Liver (tissue), 9 donors: ENCODE results near the gene LGALS12. TPM values are rescaled to one million over a fixed set of nuclear protein-coding genes. Genes with fewer than 3 reads are reported as not detected.

ENCODE experiments used
- DNase-seq: peaks from one replicate; pipeline ENCODE4 v3.0.0-alpha.2; 2017; ENCODE audit warnings: low spot score
- H3K27ac ChIP-seq, 2 donors: one replicate each; pipeline ENCODE4 v1.7.0; 2013; ENCODE audit warnings: inconsistent platforms in 2 of 2, low read length in 2 of 2, control low read depth in 1 of 2, low read depth in 1 of 2, mild to moderate bottlenecking in 1 of 2
- H3K27me3 ChIP-seq, 4 donors: one replicate each; pipeline versions ENCODE4 v1.6.1 to v1.7.0; 2013; ENCODE audit warnings: low read length in 3 of 4, inconsistent platforms in 1 of 4, mild to moderate bottlenecking in 1 of 4, moderate library complexity in 1 of 4; ENCODE audit not compliant: control insufficient read depth in 4 of 4, insufficient read depth in 4 of 4
- H3K36me3 ChIP-seq, 4 donors: one replicate each; pipeline versions ENCODE4 v1.6.1 to v1.7.0; 2013; ENCODE audit warnings: low read length in 3 of 4, mild to moderate bottlenecking in 3 of 4, low read depth in 1 of 4, moderate library complexity in 1 of 4; ENCODE audit not compliant: control insufficient read depth in 4 of 4, insufficient read depth in 3 of 4
- H3K4me1 ChIP-seq, 4 donors: one replicate each; pipeline versions ENCODE4 v1.6.1 to v1.7.0; 2013; ENCODE audit warnings: low read length in 3 of 4, mild to moderate bottlenecking in 3 of 4, moderate library complexity in 1 of 4; ENCODE audit not compliant: control insufficient read depth in 4 of 4, insufficient read depth in 4 of 4
- H3K4me3 ChIP-seq, 3 donors: one replicate each; pipeline versions ENCODE4 v1.6.1 to v1.7.0; 2013; ENCODE audit warnings: low read length in 3 of 3, control low read depth in 1 of 3, low read depth in 1 of 3, mild to moderate bottlenecking in 1 of 3
- H3K9ac ChIP-seq, 2 donors: one replicate each; pipeline ENCODE4 v1.7.0; 2013; ENCODE audit warnings: low read length in 2 of 2, mild to moderate bottlenecking in 2 of 2, moderate library complexity in 2 of 2, control low read depth in 1 of 2, low read depth in 1 of 2
- H3K9me3 ChIP-seq, 4 donors: one replicate each; pipeline versions ENCODE4 v1.6.1 to v1.7.0; 2013; ENCODE audit warnings: low read length in 3 of 4; ENCODE audit not compliant: control insufficient read depth in 4 of 4
- ATF3 ChIP-seq: IDR thresholded peaks from 2 replicates; pipeline ENCODE4 v1.6.1; 2016; ENCODE audit warnings: antibody characterized with exemption
- EGR1 ChIP-seq, 2 donors: IDR thresholded peaks; 2 replicates each; pipeline ENCODE4 v1.6.1; 2016 to 2018; ENCODE audit warnings: antibody characterized with exemption in 2 of 2, low read depth in 2 of 2
- FOXA1 ChIP-seq: IDR thresholded peaks from 2 replicates; pipeline ENCODE4 v1.6.1; 2016; ENCODE audit warnings: antibody characterized with exemption
- GABPA ChIP-seq, 2 donors: IDR thresholded peaks in 1 of 2; conservative IDR thresholded peaks in 1 of 2; 2 replicates each; pipeline ENCODE4 v1.6.1; 2016; ENCODE audit warnings: antibody characterized with exemption in 2 of 2, mild to moderate bottlenecking in 1 of 2, moderate library complexity in 1 of 2
- HNF4A ChIP-seq, 2 donors: conservative IDR thresholded peaks; 2 replicates each; pipeline ENCODE4 v1.6.1; 2016; ENCODE audit warnings: antibody characterized with exemption in 2 of 2, mild to moderate bottlenecking in 2 of 2
- HNF4G ChIP-seq: IDR thresholded peaks from 2 replicates; pipeline ENCODE4 v1.6.1; 2016; ENCODE audit warnings: antibody characterized with exemption
- JUND ChIP-seq, 2 donors: IDR thresholded peaks; 2 replicates each; pipeline ENCODE4 v1.6.1; 2016; ENCODE audit warnings: antibody characterized with exemption in 2 of 2
- NR2F2 ChIP-seq: IDR thresholded peaks from 2 replicates; pipeline ENCODE4 v1.6.1; 2016; ENCODE audit warnings: antibody characterized with exemption
- REST ChIP-seq: IDR thresholded peaks from 2 replicates; pipeline ENCODE4 v1.6.1; 2016; ENCODE audit warnings: antibody characterized with exemption, mild to moderate bottlenecking
- RXRA ChIP-seq, 2 donors: IDR thresholded peaks; 2 replicates each; pipeline ENCODE4 v1.6.1; 2017 to 2018; ENCODE audit warnings: antibody characterized with exemption in 2 of 2, mild to moderate bottlenecking in 1 of 2
- YY1 ChIP-seq: IDR thresholded peaks from 2 replicates; pipeline ENCODE4 v1.6.1; 2016; ENCODE audit warnings: antibody characterized with exemption, mild to moderate bottlenecking
- WGBS: extraction: QIAGEN DNeasy Blood & Tissue Kit; methylation state at CpG from one replicate; pipeline ENCODE4 v1.1.7; 2013; 5-methylcytosine and 5-hydroxymethylcytosine counted together
- polyA plus RNA-seq, 2 donors: library from polyadenylated mRNA; stranded (reverse) in 1 of 2; unstranded in 1 of 2; fragments of 200-250 nt in 1 of 2; fragments of >200 nt in 1 of 2; fragmentation: Nextera tagmentation in 1 of 2; extraction: Ambion mirVana in 1 of 2; gene quantifications; one replicate each; pipeline versions ENCODE4 v1.2.1 to v1.2.3, GENCODE V29; 2013 to 2015
- total RNA-seq, 2 donors: library from RNA; depleted of rRNA; stranded (reverse); fragments of >200 nt; gene quantifications; one replicate each; pipeline ENCODE4 v1.2.3, GENCODE V29; 2014
- TF ChIP-seq, protein P1 (sequence below): IDR thresholded peaks from 2 replicates; pipeline ENCODE4 v1.6.1; 2016; ENCODE audit warnings: antibody characterized with exemption
- TF ChIP-seq, protein P2 (sequence below): IDR thresholded peaks from 2 replicates; pipeline ENCODE4 v1.6.1; 2016; ENCODE audit warnings: antibody characterized with exemption
- donor health status: healthy.
- donor health status: healthy.
- donor health status: healthy.
- donor health status: healthy.
- donor health status: healthy.

Gene LGALS12
- total and polyA plus RNA-seq, 4 donors = 0.03 to 0.98 TPM; not detected in 2

GRCh38 chr11:63554877-63555223, 49.0 kb downstream of the LGALS12 start:
- TF ChIP-seq RXRA (IDR thresholded peaks at IDR 0.05) = no peak
- TF ChIP-seq, protein P1, sequence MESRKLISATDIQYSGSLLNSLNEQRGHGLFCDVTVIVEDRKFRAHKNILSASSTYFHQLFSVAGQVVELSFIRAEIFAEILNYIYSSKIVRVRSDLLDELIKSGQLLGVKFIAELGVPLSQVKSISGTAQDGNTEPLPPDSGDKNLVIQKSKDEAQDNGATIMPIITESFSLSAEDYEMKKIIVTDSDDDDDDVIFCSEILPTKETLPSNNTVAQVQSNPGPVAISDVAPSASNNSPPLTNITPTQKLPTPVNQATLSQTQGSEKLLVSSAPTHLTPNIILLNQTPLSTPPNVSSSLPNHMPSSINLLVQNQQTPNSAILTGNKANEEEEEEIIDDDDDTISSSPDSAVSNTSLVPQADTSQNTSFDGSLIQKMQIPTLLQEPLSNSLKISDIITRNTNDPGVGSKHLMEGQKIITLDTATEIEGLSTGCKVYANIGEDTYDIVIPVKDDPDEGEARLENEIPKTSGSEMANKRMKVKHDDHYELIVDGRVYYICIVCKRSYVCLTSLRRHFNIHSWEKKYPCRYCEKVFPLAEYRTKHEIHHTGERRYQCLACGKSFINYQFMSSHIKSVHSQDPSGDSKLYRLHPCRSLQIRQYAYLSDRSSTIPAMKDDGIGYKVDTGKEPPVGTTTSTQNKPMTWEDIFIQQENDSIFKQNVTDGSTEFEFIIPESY = no peak
- TF ChIP-seq, protein P2, sequence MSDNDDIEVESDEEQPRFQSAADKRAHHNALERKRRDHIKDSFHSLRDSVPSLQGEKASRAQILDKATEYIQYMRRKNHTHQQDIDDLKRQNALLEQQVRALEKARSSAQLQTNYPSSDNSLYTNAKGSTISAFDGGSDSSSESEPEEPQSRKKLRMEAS = no peak
- Histone ChIP-seq H3K27ac (no peak overlapping the region), H3K4me1 (no peaks in the 10 kb centered on the region), H3K9me3 (no peaks in the 10 kb centered on the region), H3K36me3 (no peaks in the 10 kb centered on the region), H3K27me3 (no peaks in the 10 kb centered on the region), H3K9ac (no peak overlapping the region), H3K4me3 (no peak overlapping the region)
- WGBS = 89% methylated on average over 4 of the region's 4 CpGs
- DNase-seq = no peak

DNA sequence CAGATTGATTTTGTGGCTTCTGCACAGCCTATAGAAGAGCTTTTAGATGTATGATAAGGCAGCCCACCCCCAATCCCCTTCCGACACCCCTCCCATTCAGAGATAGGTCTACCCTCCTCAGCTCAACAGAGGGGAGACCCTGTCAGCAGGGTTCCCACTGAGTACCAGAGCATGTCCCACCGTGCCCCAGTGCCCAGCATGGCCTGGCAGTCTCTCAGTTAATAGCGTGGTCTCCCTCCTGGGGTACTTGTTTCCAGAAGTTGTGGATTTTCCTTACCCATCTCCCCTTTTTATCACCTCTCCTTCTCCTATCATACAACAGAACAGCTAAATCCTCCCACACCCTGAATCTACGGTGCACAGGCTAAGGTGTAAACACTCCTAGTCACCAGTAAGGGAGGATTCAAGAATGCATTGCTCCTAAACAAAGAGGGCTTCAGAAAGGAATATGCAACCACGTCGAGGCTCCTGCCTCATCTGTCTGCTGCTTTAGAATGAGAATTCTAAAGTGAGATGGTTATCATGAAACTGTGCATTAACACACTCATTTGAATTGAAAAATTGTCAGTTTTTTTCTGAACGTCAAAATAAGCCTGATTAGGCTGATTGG, 50.6 kb downstream of the LGALS12 start:
- no peaks in the 10 kb centered on the region for H3K27me3 ChIP-seq
- peaks cover 0 to 6% (median 0%) of the 10 kb centered on the region in 4 donors for H3K4me1 ChIP-seq
- WGBS = 88% methylated on average over 7 of the region's 7 CpGs
- no peak overlapping the region for H3K27ac ChIP-seq
- no peak for TF ChIP-seq ATF3
- TF ChIP-seq HNF4A (conservative IDR thresholded peaks at IDR 0.05) = no peak
- no peak for TF ChIP-seq HNF4G
- no peak for TF ChIP-seq NR2F2
- TF ChIP-seq REST = no peak
- no peak for TF ChIP-seq YY1
- TF ChIP-seq FOXA1 = no peak
- TF ChIP-seq, protein P2 = no peak
- TF ChIP-seq EGR1 (IDR thresholded peaks at IDR 0.05; ENCODE audit: low read depth in 2 of 2) = no peak
- TF ChIP-seq, protein P1 = no peak
- TF ChIP-seq JUND (IDR thresholded peaks at IDR 0.05) = no peak
- TF ChIP-seq GABPA (IDR thresholded peaks at IDR 0.05 in 1 of 2, conservative IDR thresholded peaks at IDR 0.05 in 1 of 2) = no peak
- H3K36me3 ChIP-seq = no peaks in the 10 kb centered on the region
- no peak overlapping the region for H3K4me3 ChIP-seq
- no peaks in the 10 kb centered on the region for H3K9me3 ChIP-seq
- no peak overlapping the region for H3K9ac ChIP-seq
- no peak for DNase-seq
